Activated CD4-positive, alpha-beta T cell treated with anti-CD3 and anti-CD28 coated beads, Interleukin-2, amount 10 ng/mL, durations not matched to agents 24 days and 14 days (primary cell): ENCODE data around the gene HNRNPA1. TPM values are rescaled to one million over a fixed set of nuclear protein-coding genes. Genes with fewer than 3 reads are reported as not detected.
A peak's percentile ranks its signal among the peaks of the same experiment; 100 is the strongest.
"Not testable (repeated sequence)": the region's sequence is repeated elsewhere in the genome, so short reads cannot be mapped to it uniquely, and the experiment has no call there.

Experiments
- DNase-seq: peaks from one replicate; pipeline ENCODE4 v3.0.0; 2022
- H3K27ac Mint-ChIP-seq: one replicate; pipeline ENCODE4 v1.8.0; 2022; ENCODE audit warnings: mild to moderate bottlenecking, mixed read lengths
- H3K27me3 Mint-ChIP-seq: one replicate; pipeline ENCODE4 v1.8.0; 2022; ENCODE audit warnings: mixed read lengths
- H3K36me3 Mint-ChIP-seq: one replicate; pipeline ENCODE4 v1.8.0; 2022; ENCODE audit warnings: low read depth, mild to moderate bottlenecking, mixed read lengths
- H3K4me1 Mint-ChIP-seq: one replicate; pipeline ENCODE4 v1.8.0; 2021; ENCODE audit warnings: mixed read lengths
- H3K4me3 Mint-ChIP-seq: one replicate; pipeline ENCODE4 v1.8.0; 2022; ENCODE audit warnings: mild to moderate bottlenecking, moderate library complexity, mixed read lengths
- H3K9me3 Mint-ChIP-seq: one replicate; pipeline ENCODE4 v1.8.0; 2021; ENCODE audit warnings: mixed read lengths
- intact Hi-C: fragments of 100-400 bp; cut with micrococcal nuclease; formaldehyde crosslinking; loops from one replicate; pipeline ENCODE4 v1.15.1; 2023
- total RNA-seq: library from RNA; stranded (reverse); gene quantifications from 2 replicates; pipeline ENCODE4 v1.2.3, GENCODE V29; 2022

Gene HNRNPA1
- total RNA-seq, 1 donor from 2014 or later = 1,861 TPM

DNA sequence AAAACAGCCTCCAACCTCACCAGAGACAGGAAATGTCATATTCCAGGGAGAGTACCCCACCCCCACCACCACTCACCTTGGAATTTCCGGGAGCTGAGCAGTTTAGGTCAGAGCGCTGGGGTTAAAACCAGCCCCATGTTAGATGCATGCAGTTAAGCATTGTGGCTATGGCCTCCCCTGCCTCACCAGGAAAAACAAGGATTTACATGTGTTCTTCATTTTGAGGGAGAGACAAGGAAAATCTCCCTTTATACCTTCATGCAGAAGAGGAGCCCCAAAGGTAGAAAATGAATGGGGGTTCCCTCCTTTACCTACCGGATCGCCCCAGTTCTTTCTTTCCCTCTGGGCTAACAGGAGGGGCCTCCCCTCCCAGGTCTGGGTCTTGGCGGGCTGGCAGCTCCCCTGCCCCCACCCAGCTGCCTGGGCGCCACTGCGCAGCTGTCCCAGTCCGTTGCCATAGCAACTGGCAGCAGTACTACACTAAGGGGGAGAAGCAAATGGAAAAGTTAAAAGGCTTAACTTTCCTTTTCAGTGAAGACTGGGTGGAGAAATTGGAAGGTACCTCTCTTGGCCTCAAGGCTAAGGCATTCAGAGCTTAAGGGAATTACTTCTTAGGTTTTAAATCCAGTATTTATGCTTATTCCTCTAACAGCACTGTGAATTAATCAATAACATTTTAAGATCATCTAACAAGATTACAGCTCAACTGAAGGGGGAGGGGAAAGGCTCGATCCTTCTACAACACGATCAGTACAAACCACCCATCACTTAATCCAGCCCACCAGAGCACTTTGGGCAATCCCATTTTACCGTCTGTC is 21.1 kb upstream of the HNRNPA1 start:
- H3K27me3 Mint-ChIP-seq = no peaks in the 10 kb centered on the region
- H3K36me3 Mint-ChIP-seq = peaks cover 29% of the 10 kb centered on the region
- peaks cover 30% of the 10 kb centered on the region for H3K4me1 Mint-ChIP-seq
- no peaks in the 10 kb centered on the region for H3K9me3 Mint-ChIP-seq
- intact Hi-C loops = no loop called here
- peak; percentile 81 for DNase-seq
- peak overlapping the region; percentile 82 for H3K27ac Mint-ChIP-seq
- peak overlapping the region; percentile 53 for H3K4me3 Mint-ChIP-seq

DNA sequence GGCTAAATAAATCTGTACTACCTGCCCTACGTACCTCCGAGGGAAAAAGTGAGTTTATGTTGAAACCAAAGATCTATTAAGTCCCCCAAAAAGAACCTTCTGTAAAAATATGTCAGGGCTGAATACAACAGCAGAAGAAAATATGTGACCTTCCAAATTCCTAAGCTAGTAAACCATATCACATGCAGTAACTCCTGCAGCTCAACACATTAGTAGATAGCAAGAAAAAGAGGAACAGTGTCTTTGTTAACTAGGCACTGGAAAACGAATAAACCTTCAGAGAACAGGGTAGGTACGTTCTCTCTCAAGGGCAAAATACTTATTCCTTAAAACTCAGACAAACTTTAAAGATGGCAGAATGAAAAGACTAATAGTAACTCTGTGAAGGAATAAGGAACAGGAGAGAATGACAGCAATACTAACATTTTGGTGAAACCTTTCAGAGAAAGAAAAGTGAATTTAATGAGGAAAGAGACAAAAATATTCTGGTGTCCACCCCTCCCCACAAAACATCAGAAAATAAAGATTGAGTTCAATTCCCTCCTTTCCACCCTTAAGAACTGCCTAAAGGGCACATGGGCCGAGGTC is 18.6 kb upstream of the HNRNPA1 start:
- intact Hi-C loops = no loop called here
- Mint-ChIP-seq H3K9me3 (no peaks in the 10 kb centered on the region), H3K27me3 (no peaks in the 10 kb centered on the region), H3K36me3 (peaks cover 17% of the 10 kb centered on the region), H3K4me3 (no peak overlapping the region), H3K4me1 (peaks cover 33% of the 10 kb centered on the region), H3K27ac (no peak overlapping the region)
- DNase-seq = no peak

DNA sequence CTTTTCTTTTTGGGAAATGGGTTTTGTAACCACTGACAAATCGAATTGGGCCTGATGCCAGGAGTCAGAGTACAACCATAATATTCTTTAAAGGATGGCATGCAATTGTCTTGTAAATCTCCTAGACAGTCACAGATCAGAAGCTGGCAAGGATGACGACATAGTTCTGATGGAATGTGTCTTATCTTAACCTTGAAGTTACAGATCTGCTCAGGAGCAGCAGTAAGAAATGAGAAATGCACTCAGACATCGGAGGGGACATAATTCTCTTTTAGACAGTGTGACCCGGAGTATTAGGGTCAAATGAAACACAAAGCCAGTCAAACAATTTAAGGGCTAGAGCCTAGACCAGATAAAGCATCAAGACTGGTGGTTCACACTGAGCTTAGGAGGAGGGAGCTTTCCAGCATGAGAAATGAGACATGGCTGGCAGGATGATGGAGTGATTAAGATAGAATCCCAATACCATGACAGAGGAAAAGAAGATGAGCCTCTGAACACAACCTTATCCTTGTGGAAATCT is 18.1 kb upstream of the HNRNPA1 start:
- DNase-seq = no peak
- Mint-ChIP-seq H3K27ac (no peak overlapping the region), H3K27me3 (no peaks in the 10 kb centered on the region), H3K4me3 (no peak overlapping the region), H3K36me3 (peaks cover 16% of the 10 kb centered on the region), H3K9me3 (no peaks in the 10 kb centered on the region), H3K4me1 (peaks cover 35% of the 10 kb centered on the region)
- intact Hi-C loops = no loop called here

DNA sequence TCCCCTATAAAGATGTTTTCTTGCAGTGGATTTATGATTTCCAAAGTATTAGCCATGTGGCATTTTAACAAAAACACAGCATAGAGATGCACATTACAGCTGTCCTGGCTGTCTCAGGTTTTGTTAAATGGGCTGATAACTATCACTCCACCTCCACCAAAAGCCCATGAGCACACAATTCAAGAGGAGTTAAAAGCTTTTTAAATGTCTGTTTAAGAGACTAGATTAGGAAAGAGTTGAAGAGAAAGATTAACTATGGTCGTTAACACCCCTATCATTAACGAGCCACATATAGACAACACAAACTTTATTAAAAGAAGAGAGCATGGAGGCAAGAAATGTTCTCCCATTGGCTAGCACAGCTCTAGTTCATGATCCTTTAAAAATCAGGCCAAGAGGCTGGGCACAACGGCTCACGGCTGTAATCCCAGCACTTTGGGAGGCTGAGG is 15.1 kb upstream of the HNRNPA1 start:
- Mint-ChIP-seq H3K4me1 (peaks cover 22% of the 10 kb centered on the region), H3K36me3 (peaks cover 16% of the 10 kb centered on the region), H3K9me3 (no peaks in the 10 kb centered on the region), H3K27ac (no peak overlapping the region), H3K4me3 (no peak overlapping the region), H3K27me3 (no peaks in the 10 kb centered on the region)
- DNase-seq = no peak
- intact Hi-C loops = no loop called here

DNA sequence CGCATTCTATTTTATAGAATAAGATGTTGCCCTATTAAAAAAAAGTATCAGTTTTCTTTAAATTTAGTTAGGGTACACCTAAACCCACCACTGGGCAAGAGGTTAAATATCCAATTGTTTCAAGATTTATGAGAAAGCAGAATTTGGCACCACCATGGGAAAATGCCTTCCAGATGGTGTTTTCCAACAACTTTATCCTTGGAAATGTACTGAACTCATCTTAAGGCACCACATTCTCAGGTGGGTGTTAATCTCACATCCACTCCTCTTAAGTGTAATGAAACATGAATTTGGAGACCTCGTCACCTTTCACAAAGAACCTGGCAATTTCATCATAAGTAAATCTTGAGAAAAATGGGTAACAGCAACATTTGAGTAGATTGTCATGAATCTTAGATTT is 13.7 kb upstream of the HNRNPA1 start:
- intact Hi-C loops = no loop called here

DNA sequence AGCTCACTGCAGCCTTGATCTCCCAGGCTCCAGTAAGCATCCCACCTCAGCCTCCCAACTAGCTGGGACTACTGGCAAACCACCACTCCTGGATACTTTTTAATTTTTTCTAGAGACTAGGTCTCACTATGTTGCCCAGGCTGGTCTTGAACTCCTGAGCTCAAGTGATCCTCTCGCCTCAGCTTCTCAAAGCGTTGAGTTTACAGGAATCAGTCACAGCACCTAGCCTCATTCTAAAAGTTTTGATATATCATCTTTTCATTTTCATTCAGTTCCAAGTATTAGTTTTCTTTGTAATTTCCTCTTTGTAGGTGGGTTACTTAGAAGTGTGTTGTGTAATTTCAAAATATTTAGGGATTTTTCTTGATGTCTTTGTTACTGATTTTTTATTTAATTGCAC is 10.2 kb upstream of the HNRNPA1 start:
- peaks cover 30% of the 10 kb centered on the region for H3K4me1 Mint-ChIP-seq
- peaks cover 36% of the 10 kb centered on the region for H3K36me3 Mint-ChIP-seq
- no peaks in the 10 kb centered on the region for H3K27me3 Mint-ChIP-seq
- no peak for DNase-seq
- no peaks in the 10 kb centered on the region for H3K9me3 Mint-ChIP-seq
- H3K27ac Mint-ChIP-seq = peak overlapping the region; percentile 48
- intact Hi-C loops = no loop called here
- no peak overlapping the region for H3K4me3 Mint-ChIP-seq

More for the DNA sequence above, 13.7 kb upstream of the HNRNPA1 start:
- Mint-ChIP-seq H3K27ac (no peak overlapping the region), H3K36me3 (peaks cover 17% of the 10 kb centered on the region), H3K27me3 (no peaks in the 10 kb centered on the region), H3K4me3 (no peak overlapping the region), H3K9me3 (no peaks in the 10 kb centered on the region), H3K4me1 (peaks cover 24% of the 10 kb centered on the region)
- DNase-seq = no peak

DNA sequence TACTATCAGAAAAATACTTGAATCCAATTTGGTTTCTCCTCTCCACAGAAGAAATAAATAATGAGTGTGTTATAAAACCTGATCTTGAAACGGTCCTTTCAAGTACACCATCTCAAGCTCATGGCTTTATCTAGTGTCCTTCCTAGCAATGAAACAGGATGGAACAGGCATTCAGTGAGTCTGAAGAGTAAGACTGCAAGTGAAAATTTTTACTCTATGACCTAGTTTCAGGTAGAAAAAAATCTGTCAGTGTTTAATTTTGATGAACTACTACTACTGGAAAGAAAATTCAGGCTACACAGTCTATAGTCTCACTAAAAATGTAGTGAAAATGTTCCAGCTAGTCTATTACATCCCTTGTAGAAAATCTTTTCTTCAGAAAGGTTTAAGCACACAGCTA is 8.3 kb upstream of the HNRNPA1 start:
- H3K27me3 Mint-ChIP-seq = no peaks in the 10 kb centered on the region
- no peaks in the 10 kb centered on the region for H3K9me3 Mint-ChIP-seq
- peaks cover 40% of the 10 kb centered on the region for H3K36me3 Mint-ChIP-seq
- H3K27ac Mint-ChIP-seq = peak overlapping the region; percentile 67
- no peak for DNase-seq
- peaks cover 40% of the 10 kb centered on the region for H3K4me1 Mint-ChIP-seq
- intact Hi-C loops = no loop called here
- no peak overlapping the region for H3K4me3 Mint-ChIP-seq

DNA sequence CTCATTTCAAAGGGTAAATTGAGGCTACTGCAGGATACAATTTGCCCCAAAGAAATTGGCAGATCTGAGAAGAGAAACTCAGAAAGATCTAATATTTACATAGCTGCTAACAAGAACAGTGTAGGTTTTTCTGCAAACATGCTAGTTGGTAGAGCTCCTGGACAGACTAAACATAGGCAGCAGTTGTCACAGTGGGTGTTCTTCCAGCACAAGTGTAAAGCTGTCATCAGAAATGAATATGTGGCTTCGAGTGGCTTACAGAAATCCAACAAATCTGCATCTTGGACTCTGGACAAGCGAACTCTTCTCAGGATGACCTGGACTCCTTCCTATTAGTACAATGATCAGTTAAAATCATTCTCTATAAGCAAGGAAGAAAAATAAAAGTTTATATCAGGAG is 6.5 kb upstream of the HNRNPA1 start:
- Mint-ChIP-seq H3K4me1 (peaks cover 51% of the 10 kb centered on the region), H3K36me3 (peaks cover 45% of the 10 kb centered on the region), H3K27ac (peak overlapping the region; percentile 39), H3K9me3 (no peaks in the 10 kb centered on the region), H3K4me3 (no peak overlapping the region), H3K27me3 (no peaks in the 10 kb centered on the region)
- intact Hi-C loops = no loop called here
- no peak for DNase-seq

DNA sequence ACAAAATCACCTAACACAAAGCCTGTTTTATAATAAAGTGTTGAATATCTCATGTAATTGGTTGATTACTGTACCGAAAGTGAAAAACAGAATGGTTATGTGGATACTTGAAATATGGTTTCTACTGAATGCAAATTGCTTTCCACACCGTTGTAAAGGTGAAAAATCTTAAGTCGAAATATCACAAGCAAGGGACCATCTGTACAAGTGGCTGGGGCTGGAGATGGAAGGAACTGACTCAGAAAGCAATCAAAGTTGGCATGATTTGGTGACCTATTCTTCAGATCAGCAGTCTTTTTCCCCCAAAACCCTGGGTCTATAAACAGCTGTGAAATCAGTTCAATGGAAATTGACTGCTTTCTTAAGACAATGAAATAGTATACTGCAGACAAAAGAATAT is 4.2 kb upstream of the HNRNPA1 start:
- H3K27me3 Mint-ChIP-seq = no peaks in the 10 kb centered on the region
- H3K4me3 Mint-ChIP-seq = peak overlapping the region; percentile 35
- H3K36me3 Mint-ChIP-seq = peaks cover 41% of the 10 kb centered on the region
- no peaks in the 10 kb centered on the region for H3K9me3 Mint-ChIP-seq
- intact Hi-C loops = no loop called here
- peak overlapping the region; percentile 63 for H3K27ac Mint-ChIP-seq
- H3K4me1 Mint-ChIP-seq = peaks cover 42% of the 10 kb centered on the region
- DNase-seq = no peak

DNA sequence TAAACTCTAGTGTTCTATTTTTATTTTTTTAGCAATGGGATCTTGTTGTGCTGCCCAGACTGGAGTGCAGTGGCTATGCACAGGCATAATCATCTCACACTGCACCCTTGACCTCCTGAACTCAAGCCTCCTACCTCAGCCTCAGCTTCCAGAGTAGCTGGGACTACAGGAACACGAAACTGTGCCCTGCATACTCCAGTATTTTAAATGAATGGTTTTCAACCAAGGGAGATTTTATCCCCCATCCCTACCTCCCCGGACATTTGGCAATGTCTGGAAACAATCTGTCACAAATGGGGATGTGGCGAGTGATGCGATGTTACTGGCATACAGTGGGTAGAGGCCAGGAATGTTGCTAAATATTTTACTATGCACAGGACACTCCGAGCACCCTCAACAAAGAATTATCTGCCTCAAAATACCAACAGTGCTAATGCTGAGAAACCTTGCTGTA is 2.7 kb upstream of the HNRNPA1 start:
- Mint-ChIP-seq H3K4me3 (no peak overlapping the region), H3K4me1 (peaks cover 42% of the 10 kb centered on the region), H3K27ac (peak overlapping the region; percentile 34), H3K9me3 (no peaks in the 10 kb centered on the region), H3K36me3 (peaks cover 36% of the 10 kb centered on the region), H3K27me3 (no peaks in the 10 kb centered on the region)
- no peak for DNase-seq
- intact Hi-C loops = loop anchor here (2.0 kb wide), 2 partner anchors 37 to 63 kb away; no protein-coding TSS in a partner anchor

DNA sequence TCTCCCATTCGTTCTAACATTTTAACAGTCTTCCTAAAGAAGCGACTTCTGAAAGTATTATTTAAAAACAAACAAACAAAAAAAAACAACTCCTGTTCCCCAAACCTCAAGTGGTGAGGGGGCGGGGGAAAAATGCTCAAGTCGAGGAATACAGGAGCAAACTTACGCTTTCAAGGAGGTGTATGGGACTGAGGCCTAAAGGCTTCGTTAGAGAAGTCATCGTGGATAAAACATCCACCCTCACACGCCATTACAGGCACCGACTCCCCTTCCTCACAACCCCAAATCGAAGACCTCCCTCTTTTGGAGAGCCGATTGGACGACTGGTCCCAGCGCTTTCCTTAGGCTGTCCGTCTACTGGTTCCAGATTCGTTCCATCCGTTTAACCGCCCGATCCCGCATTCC is 1.3 kb upstream of the HNRNPA1 start:
- intact Hi-C loops = loop anchor here (2.0 kb wide), 2 partner anchors 38 to 64 kb away; no protein-coding TSS in a partner anchor
- Mint-ChIP-seq H3K27ac (no peak overlapping the region), H3K27me3 (no peaks in the 10 kb centered on the region), H3K4me3 (no peak overlapping the region), H3K36me3 (peaks cover 24% of the 10 kb centered on the region), H3K9me3 (no peaks in the 10 kb centered on the region), H3K4me1 (peaks cover 50% of the 10 kb centered on the region)
- DNase-seq = no peak

DNA sequence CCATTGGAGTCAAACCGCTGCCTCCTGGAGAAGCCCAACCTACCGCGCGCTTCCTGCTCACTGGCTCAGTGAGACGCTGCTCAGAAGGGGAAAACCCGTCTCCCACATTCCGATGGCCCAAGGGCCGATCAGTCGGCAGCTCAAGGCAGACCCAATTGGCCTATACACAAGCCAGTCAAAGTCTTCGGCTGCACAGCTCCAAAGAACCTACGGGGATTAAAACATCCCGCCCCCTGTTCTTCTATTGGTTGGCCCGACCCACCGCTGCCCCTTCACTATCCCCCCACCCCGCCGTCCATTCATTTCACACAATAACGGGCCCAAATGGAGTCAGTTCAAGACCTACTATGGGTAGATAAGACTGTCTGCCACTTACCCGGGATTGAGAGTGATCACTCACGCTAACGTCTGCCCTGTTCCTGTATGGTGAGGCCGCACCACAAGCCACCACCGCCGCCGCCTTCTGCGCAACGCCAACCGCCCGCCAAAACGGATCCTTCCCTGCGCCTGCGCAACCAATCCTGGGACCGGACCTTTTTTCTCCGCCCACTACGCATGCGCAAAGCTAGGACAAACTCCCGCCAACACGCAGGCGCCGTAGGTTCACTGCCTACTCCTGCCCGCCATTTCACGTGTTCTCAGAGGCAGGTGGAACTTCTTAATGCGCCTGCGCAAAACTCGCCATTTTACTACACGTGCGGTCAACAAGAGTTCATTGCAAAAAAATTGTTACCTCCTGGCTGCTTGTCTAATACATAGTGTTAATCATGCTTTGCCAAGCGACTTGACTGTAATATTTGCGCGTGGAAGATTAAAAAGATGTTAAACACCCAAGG is 676 bp upstream of the HNRNPA1 start, which contains the start of gene CBX5:
TSS of gene CBX5 (minus strand) at position 491 of the 836 bp plus-strand sequence. CDS start 22,472 bp downstream, outside the sequence.
- no peak within 1 kb of the TSS for H3K4me3 Mint-ChIP-seq
- no peak within 1 kb of the TSS for H3K27ac Mint-ChIP-seq
- no peaks in the 10 kb centered on the region for H3K27me3 Mint-ChIP-seq
- intact Hi-C loops = loop anchor here (1.0 to 10.0 kb wide), 6 partner anchors 39 to 705 kb away; partner anchors contain the start of genes NCKAP1L and TESPA1
- DNase-seq = peak; percentile 100
- peaks cover 21% of the 10 kb centered on the region for H3K36me3 Mint-ChIP-seq
- no peaks in the 10 kb centered on the region for H3K9me3 Mint-ChIP-seq
- H3K4me1 Mint-ChIP-seq = peaks cover 52% of the 10 kb centered on the region

DNA sequence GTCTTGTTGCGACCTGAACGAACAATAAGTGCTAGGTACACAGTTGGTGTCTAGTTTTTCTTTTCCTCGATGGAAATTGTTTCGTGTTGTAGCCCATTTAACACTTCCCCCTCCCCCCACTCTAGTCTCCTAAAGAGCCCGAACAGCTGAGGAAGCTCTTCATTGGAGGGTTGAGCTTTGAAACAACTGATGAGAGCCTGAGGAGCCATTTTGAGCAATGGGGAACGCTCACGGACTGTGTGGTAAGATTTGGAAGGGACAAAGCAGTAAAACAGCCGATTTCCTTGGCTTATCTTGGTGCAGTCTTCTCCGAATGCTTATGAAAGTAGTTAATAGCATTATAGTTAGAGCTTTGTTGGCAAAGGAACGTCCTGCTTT is 724 bp downstream of the HNRNPA1 start:
- peaks cover 28% of the 10 kb centered on the region for H3K36me3 Mint-ChIP-seq
- peaks cover 53% of the 10 kb centered on the region for H3K4me1 Mint-ChIP-seq
- not testable (repeated sequence) for H3K27ac Mint-ChIP-seq, DNase-seq, H3K4me3 Mint-ChIP-seq, H3K9me3 Mint-ChIP-seq, H3K27me3 Mint-ChIP-seq
- intact Hi-C loops = loop anchor here (10.0 kb wide), 1 partner anchor 704 kb away; the partner anchor contains the start of gene TESPA1
